ENCODE measurements around the gene LPCAT2.
A peak's percentile ranks its signal among the peaks of the same experiment; 100 is the strongest.

The LPCAT2 gene

GRCh38 chr16:55588799-55589198, 79.9 kb downstream of the LPCAT2 start:
- TF ChIP-seq ZFP30 (CRISPR knock-in tag; IDR thresholded peaks at IDR 0.05): no peak
- TF ChIP-seq POU6F1 (CRISPR knock-in tag; IDR thresholded peaks at IDR 0.05; ENCODE audit: borderline replicate concordance, low read depth): no peak
- no peak for TF ChIP-seq ARNTL (CRISPR knock-in tag; IDR thresholded peaks at IDR 0.05; ENCODE audit: borderline replicate concordance, low read depth)
- ATAC-seq: no peak

- no peak for TF ChIP-seq BACH2 (CRISPR knock-in tag; IDR thresholded peaks at IDR 0.05; ENCODE audit: borderline replicate concordance)
- TF ChIP-seq ZNF8 (CRISPR knock-in tag; IDR thresholded peaks at IDR 0.05): no peak
- no peak for TF ChIP-seq TCF4 (CRISPR knock-in tag; IDR thresholded peaks at IDR 0.05; ENCODE audit: borderline replicate concordance)
- no peak for TF ChIP-seq CSRNP3 (CRISPR knock-in tag; IDR thresholded peaks at IDR 0.05)
- TF ChIP-seq POU6F1 (CRISPR knock-in tag; IDR thresholded peaks at IDR 0.05; ENCODE audit: borderline replicate concordance, low read depth): no peak
- no peak for TF ChIP-seq ZNF70 (CRISPR knock-in tag; IDR thresholded peaks at IDR 0.05)
- TF ChIP-seq PPARA (CRISPR knock-in tag; IDR thresholded peaks at IDR 0.05; ENCODE audit: borderline replicate concordance): no peak
- no peak for TF ChIP-seq CSDC2 (CRISPR knock-in tag; IDR thresholded peaks at IDR 0.05)
- no peak for TF ChIP-seq OSR1 (CRISPR knock-in tag; IDR thresholded peaks at IDR 0.05)
- TF ChIP-seq TSHZ2 (CRISPR knock-in tag; IDR thresholded peaks at IDR 0.05): no peak
- no peak for TF ChIP-seq ZC3H10 (CRISPR knock-in tag; IDR thresholded peaks at IDR 0.05)
- no peak for TF ChIP-seq ZNF565 (CRISPR knock-in tag; conservative IDR thresholded peaks at IDR 0.05; ENCODE audit: low read depth)
- TF ChIP-seq ZFP3 (CRISPR knock-in tag; IDR thresholded peaks at IDR 0.05): no peak
- TF ChIP-seq ARNTL (CRISPR knock-in tag; IDR thresholded peaks at IDR 0.05; ENCODE audit: borderline replicate concordance, low read depth): no peak
- no peak for TF ChIP-seq ISL1 (CRISPR knock-in tag; IDR thresholded peaks at IDR 0.05)
- TF ChIP-seq PATZ1 (CRISPR knock-in tag; IDR thresholded peaks at IDR 0.05; ENCODE audit: borderline replicate concordance): no peak
- no peak for TF ChIP-seq CREB5 (CRISPR knock-in tag; IDR thresholded peaks at IDR 0.05; ENCODE audit: low read depth)
- no peak for TF ChIP-seq GLIS3 (CRISPR knock-in tag; IDR thresholded peaks at IDR 0.05)
- TF ChIP-seq SNAI2 (CRISPR knock-in tag; IDR thresholded peaks at IDR 0.05): no peak
- no peak for ATAC-seq
These were observed 83.4 kb downstream of the LPCAT2 start for GRCh38 chr16:55592306-55592705.

GRCh38 chr16:55597928-55598327, 89.1 kb downstream of the LPCAT2 start:
- ATAC-seq: no peak; the same call in 2 of the 3 replicates
- TF ChIP-seq RARB (CRISPR knock-in tag; IDR thresholded peaks at IDR 0.05) (no peak), ESRRG (CRISPR knock-in tag; IDR thresholded peaks at IDR 0.05) (no peak), TSHZ2 (CRISPR knock-in tag; IDR thresholded peaks at IDR 0.05) (peak; percentile 87; the same call in 1 of the 2 replicates), POU6F1 (CRISPR knock-in tag; IDR thresholded peaks at IDR 0.05; ENCODE audit: borderline replicate concordance, low read depth) (no peak), ISL1 (CRISPR knock-in tag; IDR thresholded peaks at IDR 0.05) (peak; percentile 31; the same call in 1 of the 2 replicates), PPARA (CRISPR knock-in tag; IDR thresholded peaks at IDR 0.05; ENCODE audit: borderline replicate concordance) (no peak), ZNF70 (CRISPR knock-in tag; IDR thresholded peaks at IDR 0.05) (no peak), ZNF565 (CRISPR knock-in tag; conservative IDR thresholded peaks at IDR 0.05; ENCODE audit: low read depth) (no peak), ZFP3 (CRISPR knock-in tag; IDR thresholded peaks at IDR 0.05) (no peak), GLIS3 (CRISPR knock-in tag; IDR thresholded peaks at IDR 0.05) (no peak), TCF4 (CRISPR knock-in tag; IDR thresholded peaks at IDR 0.05; ENCODE audit: borderline replicate concordance) (peak; percentile 78), ZFP30 (CRISPR knock-in tag; IDR thresholded peaks at IDR 0.05) (no peak)
